HG02885 (cell line): ENCODE measurements around the gene TMEM117.

Experiments used
- ATAC-seq: cut with Tn5 transposase; IDR thresholded peaks from one replicate; pipeline ENCODE4 v1.9.1; 2021; ENCODE audit warnings: mild to moderate bottlenecking; ENCODE audit not compliant: unreplicated experiment, poor library complexity

The TMEM117 gene

GRCh38 chr12:43937947-43938346 lies 102.1 kb downstream of the TMEM117 start:
- peak; percentile 70 for ATAC-seq

GRCh38 chr12:43942379-43942778 lies 106.5 kb downstream of the TMEM117 start:
- ATAC-seq, result no peak

- ATAC-seq, result no peak
These were observed 110.1 kb downstream of the TMEM117 start for GRCh38 chr12:43945983-43946382.

GRCh38 chr12:43951286-43951685 lies 115.4 kb downstream of the TMEM117 start:
- no peak for ATAC-seq

GRCh38 chr12:43957732-43958372 lies 122.0 kb downstream of the TMEM117 start:
- peak; percentile 96 for ATAC-seq

- no peak for ATAC-seq
These were observed 128.2 kb downstream of the TMEM117 start for GRCh38 chr12:43964033-43964432.

GRCh38 chr12:43964961-43965360 lies 129.1 kb downstream of the TMEM117 start:
- no peak for ATAC-seq

- no peak for ATAC-seq
These were observed 130.0 kb downstream of the TMEM117 start for GRCh38 chr12:43965899-43966298.

- ATAC-seq, result no peak
These were observed 132.9 kb downstream of the TMEM117 start for GRCh38 chr12:43968736-43969135.

GRCh38 chr12:43969882-43970281 lies 134.0 kb downstream of the TMEM117 start:
- no peak for ATAC-seq

- no peak for ATAC-seq
These were observed 137.5 kb downstream of the TMEM117 start for GRCh38 chr12:43973385-43973784.

GRCh38 chr12:43973993-43974392 lies 138.1 kb downstream of the TMEM117 start:
- ATAC-seq, result no peak

GRCh38 chr12:43976027-43976426 lies 140.1 kb downstream of the TMEM117 start:
- no peak for ATAC-seq

GRCh38 chr12:43978556-43978955 lies 142.7 kb downstream of the TMEM117 start:
- ATAC-seq, result no peak

- no peak for ATAC-seq
These were observed 143.6 kb downstream of the TMEM117 start for GRCh38 chr12:43979450-43979849.

- no peak for ATAC-seq
These were observed 144.8 kb downstream of the TMEM117 start for GRCh38 chr12:43980627-43981191.

- ATAC-seq, result no peak
These were observed 145.8 kb downstream of the TMEM117 start for GRCh38 chr12:43981726-43982125.

GRCh38 chr12:43982544-43982943 lies 146.7 kb downstream of the TMEM117 start:
- ATAC-seq, result no peak

GRCh38 chr12:43988838-43989560 lies 153.1 kb downstream of the TMEM117 start:
- peak; percentile 99 for ATAC-seq

- no peak for ATAC-seq
These were observed 157.0 kb downstream of the TMEM117 start for GRCh38 chr12:43992856-43993255.

- peak; percentile 97 for ATAC-seq
These were observed 164.6 kb downstream of the TMEM117 start for GRCh38 chr12:44000309-44000952.
